ENCODE measurements around the gene HEPACAM2.

The HEPACAM2 gene

GRCh38 chr7:93202594-93203250 is 23.5 kb downstream of the HEPACAM2 start:
- DNase-seq: no peak

GRCh38 chr7:93198472-93198871 is 27.8 kb downstream of the HEPACAM2 start:
- no peak for DNase-seq

DNA sequence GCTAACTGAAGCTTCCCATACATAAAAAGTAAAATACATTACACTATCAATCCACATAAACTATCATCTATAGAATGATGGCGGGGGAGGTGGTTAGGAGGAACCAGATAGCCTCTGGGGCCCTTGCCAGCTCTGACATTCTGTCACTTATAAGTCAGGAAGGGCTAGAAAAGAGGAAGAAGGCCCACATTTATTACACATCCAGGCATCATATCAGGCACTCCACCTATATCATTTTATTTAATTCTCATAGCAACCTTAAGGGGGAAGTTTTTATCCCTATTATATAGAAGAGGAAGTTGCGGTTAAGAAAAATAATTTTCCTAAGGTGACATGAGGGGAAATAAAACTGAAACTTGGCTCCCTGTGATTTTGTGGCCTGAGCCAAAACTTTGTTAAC is 29.9 kb downstream of the HEPACAM2 start:
- no peak for DNase-seq

DNA sequence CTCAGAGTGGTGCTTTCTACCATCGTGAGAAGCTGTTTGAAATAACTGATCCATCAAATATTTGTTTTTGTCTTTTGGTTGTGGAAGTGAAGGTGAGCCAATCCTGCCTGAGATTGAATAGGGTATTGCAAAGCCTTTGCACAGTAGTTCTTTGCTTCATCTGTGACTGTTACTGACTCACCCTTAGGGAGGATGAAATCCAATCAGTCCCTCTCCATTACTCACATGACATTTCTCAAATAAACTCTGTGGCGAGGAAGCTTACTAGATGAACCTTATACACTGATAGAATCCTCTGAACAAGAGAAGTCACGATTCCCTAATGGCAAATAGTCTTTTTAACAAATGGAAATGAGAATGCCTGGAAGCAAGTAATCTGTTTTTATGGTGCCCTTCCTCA is 31.9 kb downstream of the HEPACAM2 start:
- no peak for DNase-seq

- DNase-seq: no peak
Measured at GRCh38 chr7:93188870-93189634, 37.2 kb downstream of the HEPACAM2 start.

DNA sequence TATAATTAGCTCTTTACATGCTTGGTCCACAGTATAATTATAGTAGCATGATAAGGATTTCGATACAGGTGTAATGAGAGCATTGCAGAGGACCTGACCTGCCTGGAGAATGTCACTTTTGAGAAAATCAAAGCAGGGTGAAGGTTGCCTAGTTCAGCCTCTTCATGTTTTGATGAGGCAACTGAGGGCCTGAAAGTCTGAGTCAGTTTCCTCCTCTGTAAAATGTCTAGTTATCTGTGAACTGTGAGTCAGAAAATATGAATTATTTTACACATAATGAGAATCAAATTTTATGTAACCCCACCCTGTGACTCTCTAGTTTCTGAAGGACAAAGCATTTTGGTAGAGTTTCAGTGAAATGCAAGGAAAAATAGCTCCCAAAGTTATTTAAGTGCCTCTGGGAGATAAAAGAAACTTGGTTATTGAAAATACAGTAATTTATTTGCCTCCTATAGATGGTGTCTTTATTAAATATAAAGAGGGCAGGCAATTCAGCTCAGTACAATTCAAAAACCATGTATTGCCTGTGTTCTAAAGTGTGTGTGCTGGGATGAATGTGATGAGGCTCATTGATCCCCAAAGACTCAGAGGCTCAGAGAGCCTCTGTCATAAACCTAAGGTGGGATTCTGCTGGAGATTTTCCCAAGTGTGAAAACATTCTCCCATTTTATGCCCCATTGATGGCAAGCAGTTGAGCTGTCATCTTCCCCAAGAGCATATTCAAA is 40.8 kb downstream of the HEPACAM2 start:
- DNase-seq: peak; percentile 70

GRCh38 chr7:93179173-93179572 is 47.1 kb downstream of the HEPACAM2 start:
- DNase-seq: no peak

GRCh38 chr7:93178213-93178612 is 48.1 kb downstream of the HEPACAM2 start:
- no peak for DNase-seq

- DNase-seq: no peak
Measured at GRCh38 chr7:93176992-93177580, 49.2 kb downstream of the HEPACAM2 start.

- DNase-seq: no peak
Measured at GRCh38 chr7:93175219-93175618, 51.0 kb downstream of the HEPACAM2 start.

DNA sequence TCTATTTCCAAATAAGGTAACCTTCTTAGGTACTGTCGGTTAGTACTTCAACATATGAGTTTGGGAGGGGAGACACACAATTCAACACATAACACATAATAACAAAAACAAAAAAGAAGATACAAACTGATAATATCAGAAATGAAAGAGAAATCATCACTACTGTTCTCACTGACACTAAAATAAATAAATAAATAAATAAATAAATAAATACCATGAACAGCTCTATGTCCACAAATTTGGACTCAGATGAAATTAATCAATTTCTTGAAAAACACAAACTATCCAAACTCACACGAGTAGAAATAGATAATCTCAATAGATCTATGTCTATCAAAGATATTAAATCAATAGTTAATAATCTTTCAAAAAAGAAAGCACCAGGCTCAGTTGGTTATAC is 53.6 kb downstream of the HEPACAM2 start:
- no peak for DNase-seq

- no peak for DNase-seq
Measured at GRCh38 chr7:93171606-93172226, 54.6 kb downstream of the HEPACAM2 start.

DNA sequence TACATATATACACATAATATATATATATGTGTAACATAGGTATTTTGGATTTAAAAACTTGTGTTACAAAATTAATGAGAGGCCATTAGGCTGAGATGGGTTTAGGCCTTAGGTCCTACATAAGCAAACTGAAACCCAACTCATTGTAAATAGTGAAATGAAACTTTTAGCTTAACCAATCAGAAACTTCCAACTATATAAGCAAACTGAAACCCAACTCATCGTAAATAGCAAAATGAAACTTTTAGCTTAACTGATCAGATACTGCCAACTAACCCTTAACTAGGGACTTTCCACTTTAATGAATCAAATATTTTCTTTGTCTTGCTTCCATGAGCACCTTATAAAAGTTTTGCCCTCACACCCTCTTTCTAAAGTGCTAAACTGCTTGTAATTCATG is 60.8 kb downstream of the HEPACAM2 start:
- peak; percentile 49 for DNase-seq

- DNase-seq: no peak
Measured at GRCh38 chr7:93164766-93165165, 61.5 kb downstream of the HEPACAM2 start.

- DNase-seq: no peak
Measured at GRCh38 chr7:93161181-93161762, 65.0 kb downstream of the HEPACAM2 start.

DNA sequence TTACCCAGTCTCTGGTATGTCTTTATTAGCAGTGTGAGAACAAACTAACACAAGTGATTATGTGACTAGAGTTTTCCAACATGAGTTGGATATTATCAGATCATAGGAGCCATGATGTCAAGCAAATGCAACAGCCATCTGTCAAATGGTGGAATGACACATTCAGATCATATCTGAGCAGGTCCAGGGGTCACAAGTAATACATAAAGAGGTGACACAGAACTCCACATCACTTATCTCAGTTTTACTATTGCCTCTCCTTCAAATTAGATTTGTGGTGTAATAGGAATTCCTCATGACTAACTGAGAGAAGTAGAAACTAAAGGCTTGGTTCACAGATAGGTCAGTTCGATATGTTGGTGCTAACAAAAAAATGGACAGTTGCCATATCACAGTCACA is 65.9 kb downstream of the HEPACAM2 start:
- no peak for DNase-seq

- no peak for DNase-seq
Measured at GRCh38 chr7:93159490-93159889, 66.8 kb downstream of the HEPACAM2 start.

GRCh38 chr7:93156884-93157283 is 69.4 kb downstream of the HEPACAM2 start:
- no peak for DNase-seq

DNA sequence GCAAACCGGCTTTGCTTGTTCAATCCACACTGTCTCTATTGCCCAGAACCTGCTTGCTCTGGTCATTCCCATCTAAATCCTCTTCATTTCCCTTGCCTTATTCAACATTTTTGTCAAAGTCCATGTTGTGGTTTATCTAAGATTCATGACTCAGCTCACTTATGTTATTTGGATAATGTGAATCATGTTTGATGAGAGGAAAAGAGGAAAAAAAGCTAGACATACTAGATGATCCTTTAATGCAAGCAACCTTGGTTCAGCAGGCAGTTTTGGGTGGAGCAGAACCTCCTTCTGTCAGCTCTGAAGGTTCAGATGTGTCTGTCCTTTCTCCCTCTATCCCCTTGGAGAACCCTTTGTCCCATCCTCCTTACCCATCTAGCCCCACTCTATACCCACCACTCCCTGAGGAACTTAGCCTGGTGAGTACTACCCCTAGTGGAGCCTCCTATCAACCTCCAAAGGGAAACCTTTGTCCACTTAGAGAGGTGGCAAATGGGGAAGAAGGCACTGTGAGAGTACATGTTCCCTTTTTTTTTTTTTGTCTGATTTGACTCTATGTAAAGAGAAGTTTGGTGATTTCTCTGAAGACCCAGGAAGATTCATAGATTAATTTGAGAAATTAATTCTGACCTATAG is 76.0 kb downstream of the HEPACAM2 start:
- no peak for DNase-seq

DNA sequence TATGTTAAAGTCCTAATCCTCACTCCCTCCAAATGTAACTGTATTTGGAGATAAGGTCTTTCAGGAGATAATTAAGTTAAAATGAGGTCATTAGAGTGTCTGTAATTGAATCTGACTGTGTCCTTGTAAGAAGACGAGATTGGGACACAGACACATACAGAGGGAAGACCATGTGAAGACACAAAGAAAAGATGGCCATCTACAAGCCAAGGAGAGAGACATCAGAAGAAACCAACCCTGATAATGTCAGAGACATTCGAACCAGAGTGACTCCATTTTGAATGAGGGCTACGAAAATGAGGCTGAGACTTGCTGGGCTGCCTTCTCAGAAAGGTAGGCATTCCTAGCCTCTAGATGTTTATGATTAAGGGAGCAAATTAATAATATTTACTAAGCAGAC is 77.5 kb downstream of the HEPACAM2 start:
- no peak for DNase-seq

DNA sequence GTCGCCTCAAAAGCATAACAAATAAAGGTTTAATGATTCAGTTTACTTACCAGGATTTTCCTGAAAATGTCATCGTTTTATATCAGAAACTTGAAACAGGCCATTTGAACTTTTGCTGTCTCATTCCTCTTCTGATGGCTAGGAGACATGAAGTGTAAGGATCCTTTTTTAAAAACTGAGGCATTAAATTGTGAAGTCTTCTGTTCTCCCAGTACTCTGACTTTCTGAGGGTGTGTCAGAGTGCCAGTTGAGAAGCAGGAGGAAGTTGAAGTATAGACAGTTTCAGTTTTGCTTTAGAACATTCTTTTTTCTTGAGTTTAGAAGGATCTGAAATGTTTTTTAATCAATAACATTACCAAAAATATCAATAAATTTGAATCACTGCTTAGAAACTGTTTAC is 78.1 kb downstream of the HEPACAM2 start, which contains the start of gene SAMD9L:
TSS of gene SAMD9L (minus strand) at position 242 of the 400 bp plus-strand sequence. CDS start 12,414 bp downstream, outside the sequence.
- DNase-seq: peak; percentile 48

- peak; percentile 66 for DNase-seq
Measured at GRCh38 chr7:93147363-93147762, 78.9 kb downstream of the HEPACAM2 start.
